ENCODE data around the gene SDSL. TPM values are rescaled to one million over a fixed set of nuclear protein-coding genes. Genes with fewer than 3 reads are reported as not detected.

The SDSL gene
- total RNA-seq, 2 donors from 2014 or later, result 6.2 to 8.5 TPM

DNA sequence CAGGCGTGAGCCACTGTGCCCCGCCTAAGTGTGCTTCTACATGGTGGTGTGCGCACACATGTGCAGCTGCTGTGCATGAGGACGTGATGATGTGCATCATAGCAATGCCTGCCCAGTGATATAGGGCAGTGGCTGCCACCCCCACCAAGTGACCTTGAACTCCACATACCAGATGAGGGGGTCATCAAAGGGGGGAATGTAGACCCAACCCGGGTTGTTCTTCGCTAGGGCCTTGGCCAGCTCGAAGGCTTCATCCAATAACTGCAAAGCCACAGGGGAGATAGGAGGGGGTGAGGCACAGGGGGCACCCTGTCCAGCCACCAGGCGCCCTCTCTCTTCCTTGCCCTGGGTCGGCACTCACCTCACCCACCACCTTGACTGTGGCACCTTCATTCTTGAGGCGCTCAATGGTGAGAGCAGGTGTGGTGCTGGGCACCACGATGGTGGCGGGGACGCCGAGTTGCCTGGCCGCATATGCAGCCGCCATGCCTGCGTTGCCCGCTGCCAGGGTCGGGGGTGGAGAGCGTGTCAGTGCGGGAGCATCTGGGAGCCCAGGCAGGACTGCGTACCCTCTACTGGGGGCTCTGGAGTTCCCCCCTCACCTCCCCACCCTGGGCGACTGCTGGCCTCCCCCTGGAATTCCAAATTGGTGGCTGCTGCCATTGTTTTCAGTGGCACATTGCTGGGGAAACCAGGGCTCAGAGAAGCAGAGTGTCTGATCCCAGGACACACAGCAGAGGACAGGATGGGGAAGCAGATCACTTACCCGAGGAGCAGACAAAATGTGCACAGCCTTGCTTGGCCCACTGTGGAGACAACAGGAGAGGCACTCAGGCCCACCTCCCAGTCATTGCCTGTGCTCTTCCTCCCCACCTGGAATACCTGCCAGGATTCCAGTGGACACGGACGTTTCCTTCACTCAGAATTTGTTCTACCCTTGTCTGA, 23.6 kb upstream of the SDSL start:
- Histone ChIP-seq H3K27ac (no peak overlapping the region), H3K4me1 (replicated peaks) (no peaks in the 10 kb centered on the region), H3K4me3 (no peak overlapping the region), H3K36me3 (no peaks in the 10 kb centered on the region), H3K9me3 (no peaks in the 10 kb centered on the region), H3K27me3 (replicated peaks; ENCODE audit: insufficient read depth) (no peaks in the 10 kb centered on the region)
- TF ChIP-seq POLR2AphosphoS5 (IDR thresholded peaks at IDR 0.05), result no peak
- TF ChIP-seq POLR2A (IDR thresholded peaks at IDR 0.05), result no peak
- TF ChIP-seq, protein P1, sequence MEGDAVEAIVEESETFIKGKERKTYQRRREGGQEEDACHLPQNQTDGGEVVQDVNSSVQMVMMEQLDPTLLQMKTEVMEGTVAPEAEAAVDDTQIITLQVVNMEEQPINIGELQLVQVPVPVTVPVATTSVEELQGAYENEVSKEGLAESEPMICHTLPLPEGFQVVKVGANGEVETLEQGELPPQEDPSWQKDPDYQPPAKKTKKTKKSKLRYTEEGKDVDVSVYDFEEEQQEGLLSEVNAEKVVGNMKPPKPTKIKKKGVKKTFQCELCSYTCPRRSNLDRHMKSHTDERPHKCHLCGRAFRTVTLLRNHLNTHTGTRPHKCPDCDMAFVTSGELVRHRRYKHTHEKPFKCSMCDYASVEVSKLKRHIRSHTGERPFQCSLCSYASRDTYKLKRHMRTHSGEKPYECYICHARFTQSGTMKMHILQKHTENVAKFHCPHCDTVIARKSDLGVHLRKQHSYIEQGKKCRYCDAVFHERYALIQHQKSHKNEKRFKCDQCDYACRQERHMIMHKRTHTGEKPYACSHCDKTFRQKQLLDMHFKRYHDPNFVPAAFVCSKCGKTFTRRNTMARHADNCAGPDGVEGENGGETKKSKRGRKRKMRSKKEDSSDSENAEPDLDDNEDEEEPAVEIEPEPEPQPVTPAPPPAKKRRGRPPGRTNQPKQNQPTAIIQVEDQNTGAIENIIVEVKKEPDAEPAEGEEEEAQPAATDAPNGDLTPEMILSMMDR (IDR thresholded peaks at IDR 0.05), result no peak
- intact Hi-C loops (cut with DNase I), result no loop called here
- WGBS, result 82% methylated on average over 26 of the region's 26 CpGs
- DNase-seq (ENCODE audit: low spot score), result no peak

DNA sequence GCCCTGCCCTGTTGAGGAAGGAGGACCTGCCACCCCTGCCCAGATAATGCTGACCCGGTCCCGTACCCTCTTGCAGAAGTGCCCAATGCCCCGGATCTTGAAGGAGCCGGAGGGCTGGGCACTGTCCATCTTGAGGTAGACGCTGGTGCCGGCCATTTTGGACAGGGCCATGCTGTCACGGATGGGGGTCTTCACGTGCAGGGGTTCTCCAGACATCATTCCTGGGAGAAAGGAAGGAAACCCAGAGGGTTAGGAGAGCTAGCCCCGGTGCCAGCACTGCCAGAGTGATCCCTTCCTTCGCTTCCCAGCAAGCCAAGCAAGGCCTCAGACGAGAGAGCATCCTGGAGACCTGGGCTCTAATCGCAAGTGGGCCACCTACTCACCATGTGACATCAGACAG, 22.7 kb upstream of the SDSL start:
- H3K27me3 ChIP-seq (replicated peaks; ENCODE audit: insufficient read depth), result no peaks in the 10 kb centered on the region
- H3K27ac ChIP-seq, result no peak overlapping the region
- no peak for TF ChIP-seq POLR2A (IDR thresholded peaks at IDR 0.05)
- TF ChIP-seq, protein P1 (IDR thresholded peaks at IDR 0.05), result no peak
- TF ChIP-seq POLR2AphosphoS5 (IDR thresholded peaks at IDR 0.05), result no peak
- no peak for DNase-seq (ENCODE audit: low spot score)
- H3K9me3 ChIP-seq, result no peaks in the 10 kb centered on the region
- no peaks in the 10 kb centered on the region for H3K36me3 ChIP-seq
- WGBS, result 88% methylated on average over 12 of the region's 12 CpGs
- no peak overlapping the region for H3K4me3 ChIP-seq
- no peaks in the 10 kb centered on the region for H3K4me1 ChIP-seq (replicated peaks)
- intact Hi-C loops (cut with DNase I), result no loop called here

DNA sequence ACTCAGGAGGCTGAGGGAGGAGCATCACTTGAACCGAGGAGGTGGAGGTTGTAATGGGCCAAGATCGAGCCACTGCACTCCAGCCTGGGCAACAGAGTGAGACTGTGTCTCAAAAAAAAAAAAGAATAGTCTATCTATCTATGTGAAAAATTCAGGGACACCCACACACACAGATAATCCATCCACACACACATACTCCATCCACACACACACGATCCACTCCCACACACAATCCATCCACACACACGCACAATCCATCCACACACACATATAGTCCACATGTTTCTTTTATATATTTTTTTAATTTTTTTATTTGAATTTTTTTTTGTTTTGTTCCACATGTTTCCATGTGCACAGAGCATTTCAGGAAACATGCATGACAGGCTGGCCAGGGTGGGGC, 21.8 kb upstream of the SDSL start:
- intact Hi-C loops (cut with DNase I), result no loop called here
- TF ChIP-seq POLR2A (IDR thresholded peaks at IDR 0.05) (no peak), POLR2AphosphoS5 (IDR thresholded peaks at IDR 0.05) (no peak)
- TF ChIP-seq, protein P1 (IDR thresholded peaks at IDR 0.05), result no peak
- 80% methylated on average over 4 of the region's 4 CpGs for WGBS
- H3K27me3 ChIP-seq (replicated peaks; ENCODE audit: insufficient read depth), result no peaks in the 10 kb centered on the region
- H3K27ac ChIP-seq, result no peak overlapping the region
- DNase-seq (ENCODE audit: low spot score), result no peak
- H3K4me1 ChIP-seq (replicated peaks), result no peaks in the 10 kb centered on the region
- H3K4me3 ChIP-seq, result no peak overlapping the region
- no peaks in the 10 kb centered on the region for H3K9me3 ChIP-seq
- H3K36me3 ChIP-seq, result no peaks in the 10 kb centered on the region

DNA sequence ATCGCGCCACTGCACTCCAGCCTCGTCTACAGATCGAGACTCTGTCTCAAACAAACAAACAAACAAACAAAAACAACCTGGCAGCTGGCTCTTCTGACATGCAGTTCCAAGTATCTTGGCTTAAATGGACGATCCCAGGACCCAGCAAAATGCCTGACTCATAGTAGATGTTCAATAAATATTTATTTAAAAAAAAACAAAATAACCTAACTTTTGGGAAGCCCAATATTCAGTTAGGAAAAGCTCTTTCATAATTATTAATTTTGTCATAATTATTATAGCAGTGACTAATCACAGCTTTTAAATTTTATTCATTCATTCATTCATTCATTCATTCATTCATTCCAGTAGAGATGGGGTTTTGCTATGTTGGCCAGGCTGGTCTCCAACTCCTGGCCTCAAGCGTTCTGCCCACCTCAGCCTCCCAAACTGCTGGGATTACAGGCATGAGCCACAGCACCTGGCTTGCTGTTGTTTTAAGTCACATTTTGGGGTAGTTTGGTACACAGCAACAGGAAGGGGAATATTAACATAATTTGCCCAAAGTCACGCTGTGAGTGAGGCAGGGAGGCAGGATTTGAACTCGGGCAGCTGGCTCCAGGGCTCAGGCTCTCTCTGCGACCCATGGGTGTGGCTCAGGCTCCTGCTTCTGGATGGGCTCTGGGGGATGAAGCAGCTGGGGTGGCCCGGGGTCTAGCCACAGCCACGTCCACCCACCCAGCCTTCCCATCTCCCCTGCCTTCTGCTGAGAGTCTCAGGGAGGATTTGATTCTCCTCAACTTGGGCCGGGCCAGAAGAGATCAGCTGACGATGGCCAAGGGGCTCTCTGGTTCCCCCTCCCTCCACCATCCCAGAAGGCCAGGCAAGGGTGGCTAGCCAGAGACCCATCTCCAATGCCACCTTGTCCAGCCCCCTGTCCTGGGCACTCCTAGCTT, 20.8 kb upstream of the SDSL start:
- 81% methylated on average over 13 of the region's 13 CpGs for WGBS
- Histone ChIP-seq H3K27me3 (replicated peaks; ENCODE audit: insufficient read depth) (no peaks in the 10 kb centered on the region), H3K4me1 (replicated peaks) (no peaks in the 10 kb centered on the region), H3K27ac (no peak overlapping the region), H3K36me3 (no peaks in the 10 kb centered on the region), H3K9me3 (no peaks in the 10 kb centered on the region), H3K4me3 (no peak overlapping the region)
- no peak for DNase-seq (ENCODE audit: low spot score)
- TF ChIP-seq POLR2AphosphoS5 (IDR thresholded peaks at IDR 0.05) (no peak), POLR2A (IDR thresholded peaks at IDR 0.05) (no peak)
- TF ChIP-seq, protein P1 (IDR thresholded peaks at IDR 0.05), result no peak
- intact Hi-C loops (cut with DNase I), result no loop called here
